Tibial nerve (tissue), 4 donors: ENCODE results near the gene WWTR1. TPM values are rescaled to one million over a fixed set of nuclear protein-coding genes. Genes with fewer than 3 reads are reported as not detected.

Experiments used
- DNase-seq, 2 donors: peaks; one replicate each; pipeline ENCODE4 v3.0.0-alpha.2; 2019; ENCODE audit warnings: low spot score in 2 of 2
- H3K27ac ChIP-seq, 4 donors: fragments of 200-600 bp; sonication (generic) in 3 of 4; one replicate each; pipeline ENCODE4 v1.5.1; 2017 to 2019; ENCODE audit warnings: mild to moderate bottlenecking in 1 of 4
- H3K27me3 ChIP-seq, 2 donors: fragments of 200-600 bp; sonication (generic) in 1 of 2; one replicate each; pipeline versions ENCODE4 v1.5.1 to v1.6.0; 2017 to 2019
- H3K36me3 ChIP-seq, 3 donors: fragments of 200-600 bp; sonication (generic); one replicate each; pipeline ENCODE4 v1.5.1; 2018 to 2019
- H3K4me1 ChIP-seq, 4 donors: fragments of 200-600 bp; sonication (generic) in 3 of 4; one replicate each; pipeline ENCODE4 v1.5.1; 2017 to 2019
- H3K4me3 ChIP-seq, 4 donors: fragments of 200-600 bp; sonication (generic) in 3 of 4; one replicate each; pipeline ENCODE4 v1.5.1; 2017 to 2019; ENCODE audit warnings: mild to moderate bottlenecking in 1 of 4, moderate library complexity in 1 of 4
- H3K9me3 ChIP-seq, 4 donors: fragments of 200-600 bp; sonication (generic) in 3 of 4; one replicate each; pipeline ENCODE4 v1.5.1; 2017 to 2019
- CTCF ChIP-seq, 5 experiments: fragments of 200-600 bp in 3 of 5; fragments of 450-650 bp in 2 of 5; sonication (generic) in 3 of 5; IDR thresholded peaks; one replicate each; pipeline ENCODE4 v1.5.1; 2016 to 2019; ENCODE audit warnings: antibody characterized with exemption in 5 of 5, mild to moderate bottlenecking in 3 of 5, moderate library complexity in 2 of 5
- EP300 ChIP-seq, 2 donors: sonication (generic); formaldehyde crosslinking; IDR thresholded peaks; one replicate each; pipeline ENCODE4 v1.6.1; 2017; ENCODE audit warnings: antibody characterized with exemption in 2 of 2, mild to moderate bottlenecking in 1 of 2
- POLR2A ChIP-seq, 2 donors: fragments of 450-650 bp; IDR thresholded peaks; one replicate each; pipeline ENCODE4 v1.6.1; 2017; ENCODE audit warnings: antibody characterized with exemption in 2 of 2, mild to moderate bottlenecking in 2 of 2, moderate library complexity in 2 of 2
- WGBS, 2 donors: methylation state at CpG; one replicate each; pipeline ENCODE4 v1.1.5; 2018; 5-methylcytosine and 5-hydroxymethylcytosine counted together
- total RNA-seq, 4 donors: library from RNA; depleted of rRNA; stranded (reverse); fragments of >200 nt; gene quantifications; one replicate each; pipeline ENCODE4 v1.1.0, GENCODE V29; 2016

Gene WWTR1
- total RNA-seq, 4 donors from 2014 or later, result 86.5 to 130 (median 113) TPM

- no peak for DNase-seq
- H3K27me3 ChIP-seq, result no peaks in the 10 kb centered on the region
- H3K4me3 ChIP-seq, result no peak overlapping the region
- WGBS, 2 donors, result 85 to 92% methylated on average over 1 of the region's 1 CpG
- peaks cover 0 to 2% (median 0%) of the 10 kb centered on the region in 4 donors for H3K4me1 ChIP-seq
- no peaks in the 10 kb centered on the region for H3K9me3 ChIP-seq
- TF ChIP-seq EP300 (IDR thresholded peaks at IDR 0.05), result no peak
- TF ChIP-seq POLR2A (IDR thresholded peaks at IDR 0.05), result no peak
- TF ChIP-seq CTCF (IDR thresholded peaks at IDR 0.05), result no peak
- H3K36me3 ChIP-seq, result no peaks in the 10 kb centered on the region
- no peak overlapping the region for H3K27ac ChIP-seq
Observed at GRCh38 chr3:149501524-149501923, 156.3 kb downstream of the WWTR1 start.

GRCh38 chr3:149497966-149498670 is 159.7 kb downstream of the WWTR1 start:
- H3K9me3 ChIP-seq, result no peaks in the 10 kb centered on the region

GRCh38 chr3:149496891-149497290 is 160.9 kb downstream of the WWTR1 start:
- Histone ChIP-seq H3K4me1 (no peaks in the 10 kb centered on the region), H3K27me3 (no peaks in the 10 kb centered on the region), H3K9me3 (no peaks in the 10 kb centered on the region), H3K36me3 (no peaks in the 10 kb centered on the region), H3K27ac (no peak overlapping the region), H3K4me3 (no peak overlapping the region)
- WGBS, 2 donors, result 88 to 93% methylated on average over 4 of the region's 4 CpGs
- no peak for DNase-seq
- TF ChIP-seq POLR2A (IDR thresholded peaks at IDR 0.05), result no peak
- TF ChIP-seq CTCF (IDR thresholded peaks at IDR 0.05), result no peak
- no peak for TF ChIP-seq EP300 (IDR thresholded peaks at IDR 0.05)

More at GRCh38 chr3:149497966-149498670, 159.7 kb downstream of the WWTR1 start:
- Histone ChIP-seq H3K4me1 (no peaks in the 10 kb centered on the region), H3K27ac (no peak overlapping the region), H3K4me3 (no peak overlapping the region), H3K36me3 (no peaks in the 10 kb centered on the region), H3K27me3 (no peaks in the 10 kb centered on the region)
- no peak for DNase-seq
- 60 to 72% methylated on average over 4 of the region's 4 CpGs for WGBS, 2 donors
- no peak for TF ChIP-seq POLR2A (IDR thresholded peaks at IDR 0.05)

GRCh38 chr3:149495581-149496125 is 162.2 kb downstream of the WWTR1 start:
- no peak for DNase-seq
- TF ChIP-seq POLR2A (IDR thresholded peaks at IDR 0.05) (no peak), CTCF (IDR thresholded peaks at IDR 0.05) (no peak), EP300 (IDR thresholded peaks at IDR 0.05) (no peak)
- no peak overlapping the region for H3K27ac ChIP-seq
- H3K4me3 ChIP-seq, result no peak overlapping the region
- no peaks in the 10 kb centered on the region for H3K4me1 ChIP-seq
- WGBS, 2 donors, result 88 to 98% methylated on average over 6 of the region's 6 CpGs
- H3K27me3 ChIP-seq, result no peaks in the 10 kb centered on the region
- H3K9me3 ChIP-seq, result no peaks in the 10 kb centered on the region
- H3K36me3 ChIP-seq, result no peaks in the 10 kb centered on the region

GRCh38 chr3:149494759-149495580 is 162.9 kb downstream of the WWTR1 start:
- H3K4me3 ChIP-seq, result no peak overlapping the region
- DNase-seq, result no peak
- H3K27ac ChIP-seq, result no peak overlapping the region
- H3K36me3 ChIP-seq, result no peaks in the 10 kb centered on the region
- H3K27me3 ChIP-seq, result no peaks in the 10 kb centered on the region
- no peaks in the 10 kb centered on the region for H3K4me1 ChIP-seq
- 90 to 100% methylated on average over 6 of the region's 6 CpGs for WGBS, 2 donors
- TF ChIP-seq EP300 (IDR thresholded peaks at IDR 0.05), result no peak
- TF ChIP-seq CTCF (IDR thresholded peaks at IDR 0.05), result no peak
- no peak for TF ChIP-seq POLR2A (IDR thresholded peaks at IDR 0.05)
- H3K9me3 ChIP-seq, result peaks cover 0 to 6% (median 0%) of the 10 kb centered on the region in 4 donors
